AML-193 (cell line): Measurements from ENCODE around the gene DKC1.
"Not testable (repeated sequence)": the region's sequence is repeated elsewhere in the genome, so short reads cannot be mapped to it uniquely, and the experiment has no call there.

Experiments used
- DNase-seq, 2 experiments: peaks; one replicate each; lab custom pipeline; 2025; lab: John Stamatoyannopoulos, UW

The DKC1 gene

GRCh38 chrX:154818916-154819770 lies 56.5 kb downstream of the DKC1 start:
- DNase-seq: no peak

- no peak for DNase-seq
Observed at GRCh38 chrX:154819771-154820341, 57.2 kb downstream of the DKC1 start.

- DNase-seq: no peak
Observed at GRCh38 chrX:154821523-154821922, 58.9 kb downstream of the DKC1 start.

- DNase-seq: no peak
Observed at GRCh38 chrX:154822029-154822428, 59.4 kb downstream of the DKC1 start.

- DNase-seq: no peak
Observed at GRCh38 chrX:154824638-154825037, 62.0 kb downstream of the DKC1 start.

GRCh38 chrX:154825586-154825985 lies 62.9 kb downstream of the DKC1 start:
- DNase-seq: not testable (repeated sequence)
